Ectodermal cell (in vitro differentiated cells): ENCODE data around the gene ARSH.
"Not testable (repeated sequence)": the region's sequence is repeated elsewhere in the genome, so short reads cannot be mapped to it uniquely, and the experiment has no call there.

Source experiments
- H3K27ac ChIP-seq: 2 replicates; pipeline ENCODE4 v1.7.0; 2013; ENCODE audit warnings: mild to moderate bottlenecking, low read depth, low read length; ENCODE audit not compliant: insufficient read depth, poor library complexity, severe bottlenecking
- H3K27me3 ChIP-seq: 2 replicates; pipeline ENCODE4 v1.7.0; 2013; ENCODE audit warnings: mild to moderate bottlenecking, low read length; ENCODE audit not compliant: insufficient read depth, control insufficient read depth, poor library complexity, severe bottlenecking
- H3K36me3 ChIP-seq: one replicate; pipeline ENCODE4 v1.7.0; 2013; ENCODE audit warnings: low read length; ENCODE audit not compliant: control insufficient read depth, insufficient read depth
- H3K4me1 ChIP-seq: one replicate; pipeline ENCODE4 v1.7.0; 2013; ENCODE audit warnings: low read length; ENCODE audit not compliant: control insufficient read depth, insufficient read depth
- H3K4me3 ChIP-seq: 2 replicates; pipeline ENCODE4 v1.7.0; 2013; ENCODE audit warnings: low read depth, low read length, control low read depth; ENCODE audit not compliant: insufficient read depth
- H3K9me3 ChIP-seq: 2 replicates; pipeline ENCODE4 v1.7.0; 2013; ENCODE audit warnings: mild to moderate bottlenecking, low read length, moderate library complexity; ENCODE audit not compliant: control insufficient read depth
- WGBS, 2 experiments: methylation state at CpG; one replicate each; pipeline ENCODE4 v1.1.7; 2013; ENCODE audit warnings: missing lambda C conversion rate in 2 of 2; 5-methylcytosine and 5-hydroxymethylcytosine counted together

ARSH gene

GRCh38 chrX:3026074-3026815, 19.9 kb downstream of the ARSH start:
- no peaks in the 10 kb centered on the region for H3K9me3 ChIP-seq
- 94 to 97% methylated on average over 9 of the region's 10 CpGs for WGBS, 2 experiments
- no peaks in the 10 kb centered on the region for H3K4me1 ChIP-seq
- no peak overlapping the region for H3K4me3 ChIP-seq
- no peaks in the 10 kb centered on the region for H3K36me3 ChIP-seq
- no peaks in the 10 kb centered on the region for H3K27me3 ChIP-seq
- H3K27ac ChIP-seq, result no peak overlapping the region

GRCh38 chrX:3029129-3029528, 22.8 kb downstream of the ARSH start:
- Histone ChIP-seq H3K9me3 (no peaks in the 10 kb centered on the region), H3K36me3 (no peaks in the 10 kb centered on the region), H3K27me3 (no peaks in the 10 kb centered on the region), H3K27ac (no peak overlapping the region), H3K4me3 (no peak overlapping the region), H3K4me1 (no peaks in the 10 kb centered on the region)
- WGBS, 2 experiments, result 94% methylated on average over 13 of the region's 13 CpGs

- H3K9me3 ChIP-seq, result no peaks in the 10 kb centered on the region
- H3K4me3 ChIP-seq, result no peak overlapping the region
- H3K27ac ChIP-seq, result no peak overlapping the region
- H3K36me3 ChIP-seq, result no peaks in the 10 kb centered on the region
- WGBS, 2 experiments, result 90 to 100% methylated on average over 2 of the region's 3 CpGs
- H3K4me1 ChIP-seq, result no peaks in the 10 kb centered on the region
- no peaks in the 10 kb centered on the region for H3K27me3 ChIP-seq
Observed at GRCh38 chrX:3037218-3037617, 30.9 kb downstream of the ARSH start.

GRCh38 chrX:3044196-3044595, 37.9 kb downstream of the ARSH start:
- no peaks in the 10 kb centered on the region for H3K9me3 ChIP-seq
- H3K27ac ChIP-seq, result no peak overlapping the region
- 86 to 94% methylated on average over 3 of the region's 3 CpGs for WGBS, 2 experiments
- H3K27me3 ChIP-seq, result no peaks in the 10 kb centered on the region
- H3K4me1 ChIP-seq, result no peaks in the 10 kb centered on the region
- no peaks in the 10 kb centered on the region for H3K36me3 ChIP-seq
- H3K4me3 ChIP-seq, result no peak overlapping the region

- WGBS, 2 experiments, result 81 to 85% methylated on average over 6 of the region's 6 CpGs
- no peak overlapping the region for H3K4me3 ChIP-seq
- no peaks in the 10 kb centered on the region for H3K9me3 ChIP-seq
- H3K27me3 ChIP-seq, result no peaks in the 10 kb centered on the region
- H3K36me3 ChIP-seq, result no peaks in the 10 kb centered on the region
- no peaks in the 10 kb centered on the region for H3K4me1 ChIP-seq
- no peak overlapping the region for H3K27ac ChIP-seq
Observed at GRCh38 chrX:3044671-3045070, 38.3 kb downstream of the ARSH start.

GRCh38 chrX:3046253-3047240, 40.2 kb downstream of the ARSH start:
- Histone ChIP-seq H3K4me1 (no peaks in the 10 kb centered on the region), H3K27me3 (no peaks in the 10 kb centered on the region), H3K27ac (no peak overlapping the region), H3K4me3 (no peak overlapping the region), H3K9me3 (no peaks in the 10 kb centered on the region), H3K36me3 (no peaks in the 10 kb centered on the region)
- 92 to 96% methylated on average over 9 to 10 of the region's 10 CpGs for WGBS, 2 experiments

- not testable (repeated sequence) for H3K4me1 ChIP-seq, H3K27ac ChIP-seq, H3K4me3 ChIP-seq, H3K9me3 ChIP-seq, H3K27me3 ChIP-seq, H3K36me3 ChIP-seq
- WGBS, 2 experiments, result 95 to 100% methylated on average over 4 to 10 of the region's 11 CpGs
Observed at GRCh38 chrX:3050523-3051175, 44.3 kb downstream of the ARSH start.

- Histone ChIP-seq H3K9me3 (no peaks in the 10 kb centered on the region), H3K27ac (no peak overlapping the region), H3K4me3 (no peak overlapping the region), H3K36me3 (no peaks in the 10 kb centered on the region), H3K4me1 (no peaks in the 10 kb centered on the region), H3K27me3 (no peaks in the 10 kb centered on the region)
- 87 to 97% methylated on average over 3 of the region's 3 CpGs for WGBS, 2 experiments
Observed at GRCh38 chrX:3052860-3053259, 46.5 kb downstream of the ARSH start.

- no peaks in the 10 kb centered on the region for H3K4me1 ChIP-seq
- no peaks in the 10 kb centered on the region for H3K27me3 ChIP-seq
- no peaks in the 10 kb centered on the region for H3K36me3 ChIP-seq
- WGBS, 2 experiments, result 77 to 79% methylated on average over 9 of the region's 9 CpGs
- H3K4me3 ChIP-seq, result no peak overlapping the region
- no peaks in the 10 kb centered on the region for H3K9me3 ChIP-seq
- no peak overlapping the region for H3K27ac ChIP-seq
Observed at GRCh38 chrX:3066555-3066954, 60.2 kb downstream of the ARSH start.

GRCh38 chrX:3075959-3076358, 69.6 kb downstream of the ARSH start:
- Histone ChIP-seq H3K4me3 (no peak overlapping the region), H3K9me3 (no peaks in the 10 kb centered on the region), H3K36me3 (no peaks in the 10 kb centered on the region), H3K27me3 (peaks cover 4% of the 10 kb centered on the region), H3K27ac (no peak overlapping the region), H3K4me1 (no peaks in the 10 kb centered on the region)
- 45 to 67% methylated on average over 1 of the region's 1 CpG for WGBS, 2 experiments
